ENCODE measurements around the gene PCID2.

- TF ChIP-seq CTCF (IDR thresholded peaks at IDR 0.05; ENCODE audit: low read length) (no peak), EZH2 (IDR thresholded peaks at IDR 0.05; ENCODE audit: borderline replicate concordance, low read length) (no peak)
Observed at GRCh38 chr13:113147206-113147605, 61.3 kb downstream of the PCID2 start.

All from OCI-LY1 (cell line).